H1 (cell line): ENCODE data around the gene P2RX7. TPM values are rescaled to one million over a fixed set of nuclear protein-coding genes. Genes with fewer than 3 reads are reported as not detected.

Experiments
- CTCF ChIA-PET: fragments of 300-600 bp; sonication (Branson Sonifier 250); formaldehyde crosslinking; loops from one replicate; lab custom pipeline; 2021; ENCODE audit not compliant: partially characterized antibody; lab: Charles Lee
- POLR2A ChIA-PET: fragments of 300-600 bp; sonication (Branson Sonifier 250); formaldehyde crosslinking; loops from one replicate; lab custom pipeline; 2021; ENCODE audit warnings: inconsistent platforms; ENCODE audit not compliant: partially characterized antibody; lab: Charles Lee
- DNase-seq, 2 experiments: peaks; one replicate each; pipeline versions ENCODE4 v3.0.0 to v3.0.0-alpha.2; 2010 to 2022; ENCODE audit warnings: low spot score in 2 of 2, low read depth in 1 of 2, mixed read lengths in 1 of 2
- FAIRE-seq: peaks from 2 replicates; lab custom pipeline; 2011; peaks lifted over from hg19 to GRCh38; lab: Jason Lieb, UNC
- H2AFZ ChIP-seq: 2 replicates; pipeline ENCODE4 v1.8.1; 2012; ENCODE audit warnings: low read length, inconsistent platforms
- H2AK5ac ChIP-seq: 2 replicates; pipeline ENCODE4 v1.6.1; 2013; ENCODE audit warnings: low read depth, low read length
- H2BK120ac ChIP-seq: replicated peaks from 2 replicates; pipeline ENCODE3; 2013; ENCODE audit warnings: low read depth, low read length, inconsistent platforms
- H2BK12ac ChIP-seq: 2 replicates; pipeline ENCODE4 v1.6.1; 2013; ENCODE audit warnings: low read depth, low read length
- H2BK15ac ChIP-seq: 2 replicates; pipeline ENCODE4 v1.6.1; 2013; ENCODE audit warnings: low read length
- H2BK20ac ChIP-seq: 2 replicates; pipeline ENCODE4 v1.6.1; 2013; ENCODE audit warnings: low read length
- H2BK5ac ChIP-seq: 2 replicates; pipeline ENCODE4 v1.6.1; 2013; ENCODE audit warnings: low read depth, low read length
- H3K14ac ChIP-seq: 2 replicates; pipeline ENCODE4 v1.6.1; 2013; ENCODE audit warnings: inconsistent platforms; ENCODE audit not compliant: insufficient read length
- H3K18ac ChIP-seq: 2 replicates; pipeline ENCODE4 v1.6.1; 2013; ENCODE audit warnings: low read length; ENCODE audit errors: extremely low read depth
- H3K23ac ChIP-seq: 2 replicates; pipeline ENCODE4 v1.6.1; 2013; ENCODE audit warnings: inconsistent platforms; ENCODE audit not compliant: insufficient read length
- H3K23me2 ChIP-seq: 2 replicates; pipeline ENCODE4 v1.6.1; 2013; ENCODE audit warnings: low read depth, low read length
- H3K27ac ChIP-seq: 2 replicates; pipeline ENCODE4 v1.6.1; 2011; ENCODE audit warnings: low read depth, low read length, inconsistent platforms
- H3K27me3 ChIP-seq, 4 experiments: replicated peaks in 1 of 4; 1 replicate in 1 of 4; 2 replicates in 3 of 4; pipeline versions ENCODE4 v1.6.1 to v1.8.1; 2011 to 2013; ENCODE audit warnings: low read length in 3 of 4, mild to moderate bottlenecking in 3 of 4, inconsistent platforms in 2 of 4, mixed read lengths in 2 of 4, moderate library complexity in 1 of 4; ENCODE audit not compliant: control insufficient read depth in 3 of 4, insufficient read depth in 3 of 4; ENCODE audit errors: extremely low read depth in 1 of 4
- H3K36me3 ChIP-seq, 4 experiments: 2 replicates each; pipeline versions ENCODE4 v1.6.1 to v1.8.1; 2011 to 2013; ENCODE audit warnings: mild to moderate bottlenecking in 4 of 4, low read length in 3 of 4, moderate library complexity in 2 of 4, control low read depth in 1 of 4, inconsistent platforms in 1 of 4; ENCODE audit not compliant: insufficient read depth in 4 of 4, control insufficient read depth in 2 of 4
- H3K4ac ChIP-seq: replicated peaks from 2 replicates; pipeline ENCODE3; 2013; ENCODE audit warnings: low read length, low read depth, mixed read lengths, inconsistent platforms; ENCODE audit not compliant: insufficient read length
- H3K4me1 ChIP-seq, 4 experiments: replicated peaks in 1 of 4; 1 replicate in 1 of 4; 2 replicates in 3 of 4; pipeline versions ENCODE4 v1.6.1 to v1.8.1; 2011 to 2013; ENCODE audit warnings: low read length in 3 of 4, inconsistent platforms in 2 of 4, mixed read lengths in 1 of 4; ENCODE audit not compliant: insufficient read depth in 4 of 4, control insufficient read depth in 3 of 4
- H3K4me2 ChIP-seq, 2 experiments: 2 replicates each; pipeline versions ENCODE4 v1.6.1 to v1.8.1; 2011 to 2013; ENCODE audit warnings: low read depth in 2 of 2, low read length in 2 of 2, control low read depth in 1 of 2, inconsistent platforms in 1 of 2, mild to moderate bottlenecking in 1 of 2; ENCODE audit not compliant: insufficient read depth in 1 of 2
- H3K4me3 ChIP-seq, 4 experiments: fragments of 200-600, 300-600 bp in 1 of 4; sonication (generic), shearing (Covaris generic), sonication (Bioruptor Twin) in 1 of 4; 2 replicates each; pipeline versions ENCODE4 v1.5.1 to v1.8.1; 2011 to 2016; ENCODE audit warnings: low read length in 4 of 4, low read depth in 3 of 4, control low read depth in 2 of 4, inconsistent platforms in 2 of 4, mild to moderate bottlenecking in 2 of 4, mixed read lengths in 1 of 4, moderate library complexity in 1 of 4; ENCODE audit not compliant: insufficient read depth in 2 of 4; ENCODE audit errors: extremely low read depth in 1 of 4
- H3K56ac ChIP-seq: replicated peaks from 2 replicates; pipeline ENCODE3; 2013; ENCODE audit warnings: low read depth, mild to moderate bottlenecking, mixed read lengths, low read length, inconsistent platforms; ENCODE audit not compliant: insufficient read length
- H3K79me1 ChIP-seq: 2 replicates; pipeline ENCODE4 v1.6.1; 2013; ENCODE audit warnings: low read depth, low read length, control low read depth
- H3K79me2 ChIP-seq, 2 experiments: 2 replicates each; pipeline versions ENCODE4 v1.6.1 to v1.8.1; 2012 to 2013; ENCODE audit warnings: low read length in 2 of 2, mild to moderate bottlenecking in 2 of 2, inconsistent platforms in 1 of 2; ENCODE audit not compliant: insufficient read depth in 2 of 2, control insufficient read depth in 1 of 2
- H3K9ac ChIP-seq, 4 experiments: replicated peaks in 1 of 4; 1 replicate in 1 of 4; 2 replicates in 3 of 4; pipeline versions ENCODE4 v1.6.1 to v1.8.1; 2011 to 2013; ENCODE audit warnings: low read depth in 3 of 4, low read length in 3 of 4, control low read depth in 2 of 4, mild to moderate bottlenecking in 2 of 4, moderate library complexity in 2 of 4, inconsistent platforms in 1 of 4; ENCODE audit errors: extremely low read depth in 1 of 4
- H3K9me3 ChIP-seq, 2 experiments: 2 replicates each; pipeline versions ENCODE4 v1.6.1 to v1.8.1; 2012 to 2013; ENCODE audit warnings: mild to moderate bottlenecking in 2 of 2, moderate library complexity in 2 of 2, control low read depth in 1 of 2, inconsistent platforms in 1 of 2, low read depth in 1 of 2, low read length in 1 of 2, mixed read lengths in 1 of 2; ENCODE audit not compliant: insufficient read depth in 2 of 2
- H4K20me1 ChIP-seq, 2 experiments: replicated peaks in 1 of 2; 2 replicates each; pipeline versions ENCODE3 to v1.8.1; 2011 to 2013; ENCODE audit warnings: inconsistent platforms in 2 of 2, low read length in 2 of 2, mild to moderate bottlenecking in 1 of 2; ENCODE audit not compliant: insufficient read depth in 2 of 2, control insufficient read depth in 1 of 2
- H4K5ac ChIP-seq: 2 replicates; pipeline ENCODE4 v1.6.1; 2013; ENCODE audit warnings: low read length, low read depth, mixed read lengths, inconsistent platforms; ENCODE audit not compliant: insufficient read length
- H4K8ac ChIP-seq: 2 replicates; pipeline ENCODE4 v1.8.0; 2013; ENCODE audit warnings: mild to moderate bottlenecking, moderate library complexity, low read length, inconsistent platforms; ENCODE audit not compliant: insufficient read depth; ENCODE audit errors: extremely low read depth
- H4K91ac ChIP-seq: replicated peaks from 2 replicates; pipeline ENCODE3; 2013; ENCODE audit warnings: low read length, mixed read lengths, inconsistent platforms; ENCODE audit not compliant: insufficient read length
- CEBPB ChIP-seq: IDR thresholded peaks from 2 replicates; pipeline ENCODE4 v1.6.1; 2012; ENCODE audit warnings: low read depth, low read length
- SIX5 ChIP-seq: IDR thresholded peaks from 2 replicates; pipeline ENCODE4 v1.6.1; 2011; ENCODE audit warnings: mild to moderate bottlenecking, low read depth, low read length
- WGBS, 2 experiments: shearing (Covaris generic) in 1 of 2; methylation state at CpG; one replicate each; pipeline versions ENCODE4 v1.1.6 to v1.1.7; 2013 to 2015; ENCODE audit warnings: low lambda C conversion rate in 2 of 2, mixed read lengths in 2 of 2, inconsistent platforms in 1 of 2, low coverage in 1 of 2, missing lambda C conversion rate in 1 of 2; ENCODE audit not compliant: insufficient replicate concordance in 2 of 2, insufficient coverage in 1 of 2, insufficient read length in 1 of 2; ENCODE audit errors: extremely low coverage in 1 of 2, missing lambda C conversion rate in 1 of 2; 5-methylcytosine and 5-hydroxymethylcytosine counted together
- polyA plus RNA-seq, 7 experiments: library from polyadenylated mRNA; depleted of rRNA in 3 of 7; stranded (reverse) in 5 of 7; unstranded in 2 of 7; fragments of >200 nt in 5 of 7; fragments of 200-250 nt in 2 of 7; gene quantifications; 1 replicate in 5 of 7; 2 replicates in 1 of 7; 4 replicates in 1 of 7; pipeline versions ENCODE4 v1.2.1 to v1.2.3, GENCODE V29; 2011 to 2013; ENCODE audit warnings: missing spikeins in 2 of 7, mixed read lengths in 2 of 7
- total RNA-seq: library from RNA; stranded (reverse); fragmentation: NEBNext Ultra II Directional; extraction: Animal tissue kit (Norgen Biotek cat#: 25700); gene quantifications from 2 replicates; pipeline ENCODE4 v1.2.1, GENCODE V29; 2021

The P2RX7 gene
- total and polyA plus RNA-seq, 2 of the 8 experiments (the other 6 are each of a cell fraction or from before 2014, with no cell fraction given), result 0.38 to 0.56 TPM

DNA sequence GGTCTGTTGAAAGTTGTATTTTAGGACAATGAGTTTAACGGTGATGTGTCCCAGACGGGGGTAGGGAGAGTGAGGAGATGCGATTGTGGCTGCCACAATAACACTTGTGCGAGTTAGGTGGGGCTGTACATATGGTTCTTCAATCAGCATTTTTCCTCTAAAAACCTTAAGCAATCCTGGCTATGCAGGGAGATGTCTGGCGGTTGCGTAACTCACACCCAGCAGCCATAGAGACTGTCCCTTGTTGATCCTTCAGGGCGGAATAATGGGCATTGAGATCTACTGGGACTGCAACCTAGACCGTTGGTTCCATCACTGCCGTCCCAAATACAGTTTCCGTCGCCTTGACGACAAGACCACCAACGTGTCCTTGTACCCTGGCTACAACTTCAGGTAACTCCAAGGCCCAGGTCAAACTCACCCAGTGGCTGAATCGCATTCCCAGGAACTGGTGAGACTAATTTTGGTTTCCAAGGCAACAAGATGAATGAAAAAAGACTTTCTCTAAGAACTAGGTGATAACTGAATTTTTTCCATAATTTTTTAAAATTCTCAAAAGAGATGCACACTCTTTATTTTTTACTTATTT, 34.6 kb downstream of the P2RX7 start:
- H2BK12ac ChIP-seq, result no peak overlapping the region; the same call in 1 of the 2 replicates
- TF ChIP-seq CEBPB (peak; percentile 83), SIX5 (no peak)
- no peaks in the 10 kb centered on the region for H4K20me1 ChIP-seq
- no peak overlapping the region for H2BK15ac ChIP-seq
- H3K4me1 ChIP-seq, result no peaks in the 10 kb centered on the region
- DNase-seq, result no peak
- no peak overlapping the region for H3K18ac ChIP-seq
- H3K4me3 ChIP-seq, result no peak overlapping the region
- H2AK5ac ChIP-seq, result no peak overlapping the region
- no peaks in the 10 kb centered on the region for H3K36me3 ChIP-seq
- no peak overlapping the region for H3K14ac ChIP-seq
- H3K4ac ChIP-seq, result no peak overlapping the region
- ChIA-PET CTCF (interaction anchor here (0.6 to 0.7 kb wide), 2 partner anchors 389 to 802 kb away, joined by 3 read pairs; no protein-coding TSS in a partner anchor), POLR2A (interaction anchor here (0.7 kb wide), 1 partner anchor 309 kb away, joined by 3 read pairs; no protein-coding TSS in a partner anchor)
- FAIRE-seq, result no peak
- H3K23ac ChIP-seq, result no peak overlapping the region
- no peak overlapping the region for H3K9ac ChIP-seq
- H4K8ac ChIP-seq, result no peak overlapping the region
- no peaks in the 10 kb centered on the region for H3K79me2 ChIP-seq
- H3K27ac ChIP-seq, result no peak overlapping the region
- H4K91ac ChIP-seq, result no peak overlapping the region
- no peaks in the 10 kb centered on the region for H3K9me3 ChIP-seq
- no peak overlapping the region for H2BK5ac ChIP-seq
- H3K27me3 ChIP-seq, result no peaks in the 10 kb centered on the region
- H3K56ac ChIP-seq, result no peak overlapping the region
- no peak overlapping the region for H3K4me2 ChIP-seq
- H2AFZ ChIP-seq, result 0 out of 2 replicates have a peak overlapping the region, but pooled peaks have one; percentile 17
- no peak overlapping the region for H2BK120ac ChIP-seq
- H2BK20ac ChIP-seq, result no peak overlapping the region
- H4K5ac ChIP-seq, result no peak overlapping the region
- WGBS, 2 experiments, result 91% methylated on average over 14 of the region's 14 CpGs; no CpG with 5 or more reads in 1 of the 2 experiments
- H3K23me2 ChIP-seq, result no peaks in the 10 kb centered on the region
- no peaks in the 10 kb centered on the region for H3K79me1 ChIP-seq
